GM19328 (cell line): ENCODE measurements around the gene HAUS2.
A peak's percentile ranks its signal among the peaks of the same experiment; 100 is the strongest.
"Not testable (repeated sequence)": the region's sequence is repeated elsewhere in the genome, so short reads cannot be mapped to it uniquely, and the experiment has no call there.

Experiments
- ATAC-seq: cut with Tn5 transposase; IDR thresholded peaks from one replicate; pipeline ENCODE4 v1.9.1; 2021; ENCODE audit warnings: mild to moderate bottlenecking, moderate library complexity; ENCODE audit not compliant: unreplicated experiment

The HAUS2 gene

GRCh38 chr15:42548249-42549031 is at the start of gene HAUS2, which contains the start of gene LRRC57:
Gene HAUS2, plus strand, starts transcription at chr15:42548838. Its CDS starts 35 bp downstream, at chr15:42548873.
Gene LRRC57, minus strand, starts transcription at chr15:42548793. Its CDS starts 359 bp downstream, at chr15:42548434.
- peak; percentile 73 for ATAC-seq

DNA sequence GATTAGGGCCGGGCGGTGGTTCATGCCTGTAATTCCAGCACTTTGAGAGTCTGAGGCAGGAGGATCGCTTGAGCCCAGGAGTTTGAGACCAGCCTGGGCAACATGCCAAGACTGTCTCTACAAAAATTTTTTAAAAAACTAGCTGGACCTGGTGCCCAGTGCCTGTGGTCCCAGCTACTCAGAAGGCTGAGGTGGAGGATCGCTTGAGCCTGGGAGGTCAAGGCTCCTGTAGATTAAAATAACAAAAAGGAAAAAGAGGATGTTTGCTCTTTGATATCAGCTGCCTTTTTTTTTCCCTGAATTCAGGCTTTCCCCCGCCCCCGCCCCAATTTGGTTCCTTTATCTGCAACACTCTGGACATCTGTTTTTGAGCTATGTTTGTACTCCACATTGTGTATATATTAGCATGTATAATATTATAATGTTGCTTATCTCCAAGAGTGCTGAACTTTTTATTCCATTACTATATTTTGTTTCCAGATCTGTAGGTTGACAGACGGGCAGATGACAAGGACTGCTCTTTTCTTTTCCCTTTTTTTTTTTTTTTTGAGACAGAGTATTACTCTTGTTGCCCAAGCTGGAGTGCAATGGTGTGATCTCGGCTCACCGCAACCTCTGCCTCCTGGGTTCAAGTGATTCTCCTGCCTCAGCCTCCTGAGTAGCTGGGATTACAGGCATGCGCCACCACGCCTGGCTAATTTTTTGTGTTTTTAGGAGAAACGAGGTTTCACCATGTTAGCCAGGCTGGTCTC is 48.6 kb upstream of the HAUS2 start:
- no peak for ATAC-seq

- no peak for ATAC-seq
Observed at GRCh38 chr15:42502477-42502876, 46.2 kb upstream of the HAUS2 start.

- no peak for ATAC-seq
Observed at GRCh38 chr15:42503825-42504224, 44.8 kb upstream of the HAUS2 start.

DNA sequence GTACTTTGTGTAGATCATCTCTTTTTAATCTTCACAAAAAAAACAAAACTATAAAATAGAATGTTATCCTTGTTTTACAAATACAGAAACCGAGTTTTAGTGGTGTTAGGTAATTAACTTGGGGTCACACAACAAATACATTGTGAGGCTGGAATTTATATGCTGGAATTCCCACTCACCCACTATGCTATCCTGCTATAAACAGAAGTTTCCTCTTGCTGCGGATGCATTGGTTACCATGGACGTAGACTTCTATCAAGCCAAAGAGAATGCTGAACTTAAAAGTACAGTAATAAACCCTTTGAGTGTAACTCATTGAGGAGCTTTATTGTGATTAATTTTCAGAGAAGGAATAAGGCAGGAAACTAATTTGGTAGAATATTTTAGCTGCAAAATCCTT is 44.0 kb upstream of the HAUS2 start:
- ATAC-seq, result no peak

- no peak for ATAC-seq
Observed at GRCh38 chr15:42507514-42507913, 41.1 kb upstream of the HAUS2 start.

DNA sequence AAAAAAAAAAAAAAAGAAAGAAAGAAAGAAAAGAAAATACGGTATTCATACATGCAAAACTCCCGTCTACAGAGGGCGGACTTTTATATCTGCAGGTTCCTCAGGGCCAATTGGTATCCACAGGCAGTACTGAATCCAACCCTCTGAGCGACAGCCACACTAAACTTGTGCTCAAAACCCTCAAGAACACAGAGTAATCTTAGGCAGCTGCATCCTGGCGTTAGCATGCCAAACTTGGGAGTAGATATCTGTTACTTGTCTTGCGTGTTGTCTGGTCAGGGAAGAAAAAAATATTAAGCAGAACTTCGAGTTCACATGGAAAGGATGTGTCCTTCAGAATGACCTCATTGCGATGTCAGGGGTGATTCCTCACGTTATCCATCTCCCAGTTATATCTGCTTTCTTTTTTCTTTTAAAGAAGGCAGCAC is 40.4 kb upstream of the HAUS2 start:
- no peak for ATAC-seq

GRCh38 chr15:42510258-42511006 is 38.2 kb upstream of the HAUS2 start:
- no peak for ATAC-seq

GRCh38 chr15:42511007-42511391 is 37.6 kb upstream of the HAUS2 start:
- ATAC-seq, result no peak

DNA sequence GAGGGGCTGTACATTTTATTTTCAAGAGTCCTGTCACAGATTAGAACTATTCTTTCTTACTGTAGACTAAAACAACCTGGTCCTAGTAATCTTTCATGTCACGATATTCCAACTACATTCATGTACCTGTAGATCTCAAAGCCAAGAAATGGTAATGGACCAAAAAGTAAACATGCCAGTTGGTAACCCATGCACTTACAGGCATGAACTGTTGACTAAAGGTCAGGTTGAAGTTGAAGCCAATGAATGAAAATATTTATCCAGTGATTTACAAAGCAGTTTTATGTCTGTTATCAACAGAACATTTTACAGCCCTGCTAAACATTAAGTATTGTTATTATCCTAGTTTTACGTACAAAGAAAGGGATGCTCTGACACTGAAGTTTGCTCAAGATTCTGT is 25.3 kb upstream of the HAUS2 start:
- ATAC-seq, result no peak

GRCh38 chr15:42528970-42529369 is 19.7 kb upstream of the HAUS2 start:
- ATAC-seq, result no peak

DNA sequence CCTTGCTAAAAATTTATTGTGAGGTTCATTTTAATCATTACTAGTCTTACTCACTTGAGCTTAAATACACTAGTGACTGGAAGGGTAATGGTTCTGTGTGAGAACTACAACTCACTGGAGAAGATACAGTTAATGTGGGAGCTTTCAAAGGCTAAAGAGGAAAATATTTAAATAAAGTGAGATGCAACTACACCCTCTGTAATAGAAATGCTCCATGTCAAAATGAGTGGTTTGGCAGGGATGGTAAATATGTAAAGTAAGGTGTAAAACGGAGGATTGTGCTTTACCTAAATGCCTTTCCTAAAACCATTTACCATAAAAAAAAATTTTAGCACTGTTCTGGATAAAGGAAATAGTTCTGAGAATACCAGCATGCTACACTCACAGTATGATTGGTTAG is 15.4 kb upstream of the HAUS2 start:
- ATAC-seq, result no peak

DNA sequence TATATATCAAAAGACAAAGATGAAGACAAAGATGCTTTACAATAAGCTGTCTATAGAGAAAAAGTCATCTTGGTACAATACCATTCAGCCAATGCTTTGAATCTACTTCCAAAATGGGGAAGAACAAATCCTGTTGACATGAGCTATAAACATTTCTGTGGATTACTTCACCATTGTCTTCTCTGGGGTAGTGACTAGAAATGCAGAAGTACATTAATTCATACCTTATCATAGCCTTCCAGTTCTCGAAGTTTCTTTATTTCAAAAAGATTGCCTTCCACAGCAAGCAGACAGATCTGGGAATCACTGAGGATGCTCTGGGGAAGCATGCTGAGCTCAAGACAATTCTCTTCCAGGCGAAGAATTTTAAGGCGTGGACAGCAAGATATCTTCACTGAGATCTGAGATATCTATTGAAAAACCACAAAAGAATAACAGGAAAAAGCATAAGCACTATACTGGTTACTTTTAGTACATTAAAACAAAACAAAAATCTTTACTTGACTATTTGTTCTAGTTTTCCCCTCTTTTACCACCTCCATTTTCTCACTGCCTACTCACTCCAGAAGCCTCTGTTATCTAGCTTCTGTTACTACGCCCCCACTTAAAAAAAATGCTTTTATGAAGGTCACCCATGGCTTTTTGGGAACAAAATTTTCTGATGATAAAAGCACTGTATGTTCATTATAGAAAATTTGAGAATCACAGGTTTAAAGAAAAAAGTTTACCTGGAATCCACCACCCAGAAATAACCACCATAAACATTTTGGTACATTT is 3.6 kb upstream of the HAUS2 start:
- ATAC-seq, result no peak

GRCh38 chr15:42547918-42548248 is 755 bp upstream of the HAUS2 start:
- no peak for ATAC-seq

DNA sequence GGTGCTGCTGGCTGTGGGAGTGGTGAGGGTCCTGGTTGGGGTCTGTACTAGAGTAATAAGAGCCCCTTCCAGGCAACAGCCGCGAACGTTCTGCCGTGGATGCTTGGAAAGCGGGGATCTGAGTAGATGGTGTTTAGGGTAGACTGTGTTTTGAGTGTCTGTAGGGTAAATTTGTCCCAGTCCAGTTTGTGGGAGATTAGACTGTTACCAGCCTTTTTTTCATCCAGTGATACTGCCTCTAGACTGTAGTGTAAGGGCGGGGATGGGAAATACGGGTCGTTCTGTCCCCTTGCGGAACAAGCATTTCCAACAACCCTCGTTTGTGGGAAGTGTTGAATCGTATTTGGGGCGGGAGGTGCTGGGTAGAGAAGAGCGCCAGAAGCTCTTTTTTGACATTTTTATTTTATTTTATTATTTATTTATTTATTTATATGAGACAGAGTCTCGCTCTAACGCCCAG is 424 bp downstream of the HAUS2 start:
- peak; percentile 22 for ATAC-seq

DNA sequence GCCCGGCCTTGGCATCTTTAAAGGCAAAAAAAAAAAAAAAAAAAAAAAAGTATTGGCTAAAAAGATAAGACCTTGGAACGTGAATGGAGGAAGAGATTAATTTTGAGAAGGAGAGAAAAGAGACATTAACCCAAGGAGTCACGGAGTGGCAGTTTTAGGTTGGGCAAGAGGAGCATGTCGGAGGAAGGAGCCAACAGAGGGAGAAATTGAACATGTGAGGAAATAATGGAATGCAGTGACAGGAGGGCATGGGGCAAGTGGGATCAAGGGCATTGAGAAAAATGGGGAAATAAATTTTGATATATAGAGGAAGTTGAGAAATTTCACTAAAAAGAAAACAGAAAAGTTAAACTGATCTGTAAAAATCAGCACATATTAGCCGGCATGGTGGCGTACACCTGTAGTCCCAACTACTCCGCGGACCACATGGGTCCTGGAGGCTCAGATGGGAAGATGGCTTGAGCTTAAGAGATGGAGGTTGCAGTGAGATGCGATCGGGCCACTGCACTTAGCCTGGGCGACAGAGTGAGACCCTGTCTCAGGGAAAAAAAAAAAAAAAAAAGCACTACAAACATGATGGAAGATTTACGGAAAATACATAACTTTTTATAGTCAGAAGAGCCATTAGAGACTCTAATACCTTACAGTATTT is 1.2 kb downstream of the HAUS2 start:
- ATAC-seq, result no peak

DNA sequence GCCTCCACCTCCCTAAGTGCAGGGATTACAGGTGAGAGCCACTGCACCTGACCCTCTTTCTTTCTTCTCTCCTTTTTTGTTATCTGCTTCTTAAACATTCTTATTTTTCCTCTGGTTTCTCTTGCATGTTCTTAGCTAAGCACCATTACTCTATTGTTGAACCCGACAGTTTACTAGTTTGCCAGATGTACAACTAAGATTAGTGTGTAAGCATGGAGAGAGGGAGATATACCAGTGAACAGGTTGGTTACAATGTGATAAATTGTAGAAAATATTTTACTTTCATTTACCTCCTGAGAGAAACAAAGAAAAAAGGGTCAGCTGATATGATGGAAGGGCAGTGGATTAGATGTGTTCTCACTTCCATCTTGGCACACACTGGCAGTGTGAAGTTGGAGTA is 4.9 kb downstream of the HAUS2 start:
- no peak for ATAC-seq

DNA sequence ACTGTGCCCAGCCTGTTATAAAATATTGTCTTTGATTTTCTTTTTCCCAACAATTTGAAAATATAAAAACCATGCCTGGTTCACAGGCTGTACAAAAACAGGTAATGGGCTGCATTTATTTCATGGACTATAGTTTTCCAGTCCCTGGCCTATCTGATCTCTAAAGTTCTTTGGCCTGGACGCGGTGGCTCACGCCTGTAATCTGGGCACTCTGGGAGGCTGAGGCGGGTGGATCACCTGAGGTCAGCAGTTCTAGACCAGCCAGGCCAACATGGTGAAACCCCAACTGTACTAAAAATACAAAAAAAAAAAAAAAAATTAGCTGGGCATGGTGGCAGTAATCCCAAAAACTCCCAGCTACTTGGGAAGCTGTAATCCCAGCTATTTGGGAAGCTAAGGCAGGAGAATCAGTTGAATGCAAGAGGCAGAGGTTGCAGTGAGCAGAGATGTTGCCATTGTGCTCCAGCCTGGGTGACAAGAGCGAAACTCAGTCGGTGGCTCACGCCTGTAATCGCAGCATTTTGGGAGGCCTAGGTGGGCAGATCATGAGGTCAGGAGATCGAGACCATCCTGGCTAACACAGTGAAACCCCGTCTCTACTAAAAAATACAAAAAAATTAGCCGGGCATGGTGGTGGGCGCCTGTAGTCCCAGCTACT is 8.0 kb downstream of the HAUS2 start:
- ATAC-seq, result not testable (repeated sequence)

GRCh38 chr15:42558739-42559138 is 10.1 kb downstream of the HAUS2 start:
- ATAC-seq, result no peak
